ENCODE measurements around the gene HK2.

GRCh38 chr2:74916394-74916793, 82.5 kb downstream of the HK2 start:
- TF ChIP-seq CTCF (IDR thresholded peaks at IDR 0.05; ENCODE audit: low read length) (no peak), EZH2 (optimal IDR thresholded peaks at IDR 0.05; ENCODE audit: low read depth, low read length) (no peak)

Data from MM.1S (cell line).